ENCODE measurements around the gene FLNC.

The FLNC gene

GRCh38 chr7:128801667-128802418, 28.4 kb upstream of the FLNC start:
- no peak for DNase-seq (ENCODE audit: low read depth in 2 of 2)
- H3K4me3 ChIP-seq (replicated peaks in 1 of 2; ENCODE audit: low read depth in 2 of 2, low read length in 2 of 2) = no peak overlapping the region
- no peak for TF ChIP-seq CTCF (IDR thresholded peaks at IDR 0.05; ENCODE audit: low read depth, low read length)

- TF ChIP-seq CTCF (IDR thresholded peaks at IDR 0.05; ENCODE audit: low read depth, low read length) = no peak
- H3K4me3 ChIP-seq (replicated peaks in 1 of 2; ENCODE audit: low read depth in 2 of 2, low read length in 2 of 2) = no peak overlapping the region
- DNase-seq (ENCODE audit: low read depth in 2 of 2) = no peak
Observed at GRCh38 chr7:128804484-128804883, 25.7 kb upstream of the FLNC start.

GRCh38 chr7:128805225-128805624, 25.0 kb upstream of the FLNC start:
- H3K4me3 ChIP-seq (replicated peaks in 1 of 2; ENCODE audit: low read depth in 2 of 2, low read length in 2 of 2) = no peak overlapping the region
- no peak for DNase-seq (ENCODE audit: low read depth in 2 of 2)
- no peak for TF ChIP-seq CTCF (IDR thresholded peaks at IDR 0.05; ENCODE audit: low read depth, low read length)

GRCh38 chr7:128807191-128807590, 23.0 kb upstream of the FLNC start:
- no peak for TF ChIP-seq CTCF (IDR thresholded peaks at IDR 0.05; ENCODE audit: low read depth, low read length)

GRCh38 chr7:128809363-128809762, 20.8 kb upstream of the FLNC start:
- DNase-seq (ENCODE audit: low read depth in 2 of 2) = no peak
- no peak overlapping the region for H3K4me3 ChIP-seq (replicated peaks in 1 of 2; ENCODE audit: low read depth in 2 of 2, low read length in 2 of 2)
- no peak for TF ChIP-seq CTCF (IDR thresholded peaks at IDR 0.05; ENCODE audit: low read depth, low read length)

More at GRCh38 chr7:128807191-128807590, 23.0 kb upstream of the FLNC start:
- DNase-seq (ENCODE audit: low read depth in 2 of 2) = no peak
- H3K4me3 ChIP-seq (replicated peaks in 1 of 2; ENCODE audit: low read depth in 2 of 2, low read length in 2 of 2) = no peak overlapping the region

GRCh38 chr7:128810473-128810872, 19.7 kb upstream of the FLNC start:
- no peak overlapping the region for H3K4me3 ChIP-seq (replicated peaks in 1 of 2; ENCODE audit: low read depth in 2 of 2, low read length in 2 of 2)
- DNase-seq (ENCODE audit: low read depth in 2 of 2) = no peak
- no peak for TF ChIP-seq CTCF (IDR thresholded peaks at IDR 0.05; ENCODE audit: low read depth, low read length)

- DNase-seq (ENCODE audit: low read depth in 2 of 2) = no peak
- no peak for TF ChIP-seq CTCF (IDR thresholded peaks at IDR 0.05; ENCODE audit: low read depth, low read length)
- no peak overlapping the region for H3K4me3 ChIP-seq (replicated peaks in 1 of 2; ENCODE audit: low read depth in 2 of 2, low read length in 2 of 2)
Observed at GRCh38 chr7:128810997-128811396, 19.2 kb upstream of the FLNC start.
